HFF-Myc (cell line): ENCODE results near the gene TENT5A.
A peak's percentile ranks its signal among the peaks of the same experiment; 100 is the strongest.
"Not testable (repeated sequence)": the region's sequence is repeated elsewhere in the genome, so short reads cannot be mapped to it uniquely, and the experiment has no call there.

Experiments used
- DNase-seq: peaks from one replicate; pipeline ENCODE4 v3.0.0-alpha.2; 2011; ENCODE audit warnings: low read depth; ENCODE audit errors: extremely low read depth
- H3K4me3 ChIP-seq: replicated peaks from 2 replicates; pipeline ENCODE4 v1.5.1; 2011; ENCODE audit warnings: low read depth, mild to moderate bottlenecking, control low read depth, low read length
- CTCF ChIP-seq: IDR thresholded peaks from 2 replicates; pipeline ENCODE4 v1.5.1; 2012; ENCODE audit warnings: mild to moderate bottlenecking, low read depth, low read length, control low read depth; ENCODE audit errors: missing control alignments

Gene TENT5A

GRCh38 chr6:81749707-81750106 is 2.8 kb downstream of the TENT5A start:
- TF ChIP-seq CTCF: no peak
- peak overlapping the region; percentile 60 for H3K4me3 ChIP-seq
- DNase-seq: no peak

- H3K4me3 ChIP-seq: peak overlapping the region; percentile 60
- TF ChIP-seq CTCF: no peak
- no peak for DNase-seq
Observed at GRCh38 chr6:81748994-81749393, 3.5 kb downstream of the TENT5A start.

GRCh38 chr6:81747327-81747726 is 5.2 kb downstream of the TENT5A start:
- H3K4me3 ChIP-seq: no peak overlapping the region
- DNase-seq: no peak
- no peak for TF ChIP-seq CTCF

GRCh38 chr6:81744131-81744530 is 8.3 kb downstream of the TENT5A start:
- TF ChIP-seq CTCF: no peak
- no peak for DNase-seq
- H3K4me3 ChIP-seq: no peak overlapping the region

GRCh38 chr6:81743649-81744048 is 8.8 kb downstream of the TENT5A start:
- DNase-seq: no peak
- no peak for TF ChIP-seq CTCF
- no peak overlapping the region for H3K4me3 ChIP-seq

GRCh38 chr6:81741689-81742088 is 10.8 kb downstream of the TENT5A start:
- TF ChIP-seq CTCF: no peak
- DNase-seq: no peak
- H3K4me3 ChIP-seq: no peak overlapping the region

- not testable (repeated sequence) for DNase-seq, H3K4me3 ChIP-seq
Observed at GRCh38 chr6:81740591-81740990, 11.9 kb downstream of the TENT5A start.
